ENCODE measurements around the gene NCAPD2. TPM values are rescaled to one million over a fixed set of nuclear protein-coding genes. Genes with fewer than 3 reads are reported as not detected.

NCAPD2 gene
- total and polyA plus RNA-seq, 2 donors (not counting 1 experiment from before 2014, with no cell fraction given): 19.9 to 42.1 TPM

DNA sequence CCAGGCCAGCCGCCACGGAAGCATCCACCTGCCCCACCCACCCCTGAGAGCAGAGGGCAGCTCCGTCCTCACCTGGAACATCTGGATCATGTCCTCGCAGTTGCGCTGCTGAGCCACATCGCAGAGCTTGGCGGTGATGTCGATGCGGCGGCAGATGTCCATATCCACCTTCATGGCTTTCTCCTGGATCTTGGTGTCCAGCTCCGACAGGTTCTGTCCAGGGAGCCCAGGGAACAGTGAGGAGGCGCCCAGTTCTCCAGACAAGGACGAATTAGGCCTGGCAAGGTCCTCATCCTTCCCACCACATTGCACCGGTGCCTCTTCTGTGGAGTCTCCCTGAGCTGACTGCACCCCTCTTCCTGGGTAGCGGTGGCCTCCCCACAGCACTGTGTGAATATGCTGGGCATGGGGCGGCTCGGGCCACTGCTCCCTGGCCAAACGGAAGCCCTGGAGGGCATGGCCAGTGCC, 55.8 kb downstream of the NCAPD2 start:
- intact Hi-C loops (cut with micrococcal nuclease): loop anchor here (10.0 kb wide), 1 partner anchor 565 kb away; no protein-coding TSS in a partner anchor
- Mint-ChIP-seq H3K27me3 (no peaks in the 10 kb centered on the region), H3K27ac (no peak overlapping the region), H3K4me1 (peaks cover 18% of the 10 kb centered on the region), H3K4me3 (no peak overlapping the region), H3K9me3 (ENCODE audit: insufficient read depth) (no peaks in the 10 kb centered on the region)
- Histone ChIP-seq H3K4me1 (ENCODE audit: control insufficient read depth in 2 of 2, insufficient read depth in 2 of 2, low read length in 2 of 2) (peaks cover 7 to 16% of the 10 kb centered on the region in 2 donors), H3K4me3 (ENCODE audit: control extremely low read depth in 1 of 5, extremely low read depth in 1 of 5, insufficient read depth in 1 of 5, low read depth in 2 of 5, low read length in 4 of 5) (no peak overlapping the region), H3K4me2 (replicated peaks; ENCODE audit: low read depth, low read length, poor library complexity, severe bottlenecking) (no peak overlapping the region), H3K27ac (ENCODE audit: low read length in 2 of 2) (no peak overlapping the region), H4K20me1 (ENCODE audit: control insufficient read depth, insufficient read depth, low read length, poor library complexity, severe bottlenecking) (peaks cover 37% of the 10 kb centered on the region), H2AFZ (ENCODE audit: insufficient read depth, low read depth, low read length, poor library complexity, severe bottlenecking) (no peak overlapping the region), H3K27me3 (replicated peaks in 1 of 4; ENCODE audit: control extremely low read depth in 1 of 4, control insufficient read depth in 3 of 4, insufficient read depth in 4 of 4, low read length in 3 of 4) (no peaks in the 10 kb centered on the region), H3K9ac (ENCODE audit: low read length) (no peak overlapping the region), H3K79me2 (ENCODE audit: control insufficient read depth, insufficient read depth, low read length) (peaks cover 52% of the 10 kb centered on the region), H3K9me3 (ENCODE audit: control extremely low read depth in 1 of 3, control insufficient read depth in 2 of 3, insufficient read depth in 1 of 3, low read length in 2 of 3) (no peaks in the 10 kb centered on the region), H3K36me3 (replicated peaks in 1 of 2; ENCODE audit: control extremely low read depth in 1 of 2, control insufficient read depth in 1 of 2, extremely low read depth in 1 of 2, insufficient read depth in 2 of 2, low read length in 1 of 2) (peaks cover 2 to 58% of the 10 kb centered on the region in 2 experiments)
- WGBS (ENCODE audit: insufficient coverage): 98% methylated on average over 14 of the region's 18 CpGs
- POLR2A ChIA-PET: no interaction called here
- ATAC-seq (ENCODE audit: low read depth) (no peak), DNase-seq (no peak)
- CTCF ChIA-PET: interaction anchor here (1.4 to 7.2 kb wide), 4 partner anchors 11 to 276 kb away, joined by 4 to 69 read pairs (median 5); no protein-coding TSS in a partner anchor
- TF ChIP-seq, protein P1, sequence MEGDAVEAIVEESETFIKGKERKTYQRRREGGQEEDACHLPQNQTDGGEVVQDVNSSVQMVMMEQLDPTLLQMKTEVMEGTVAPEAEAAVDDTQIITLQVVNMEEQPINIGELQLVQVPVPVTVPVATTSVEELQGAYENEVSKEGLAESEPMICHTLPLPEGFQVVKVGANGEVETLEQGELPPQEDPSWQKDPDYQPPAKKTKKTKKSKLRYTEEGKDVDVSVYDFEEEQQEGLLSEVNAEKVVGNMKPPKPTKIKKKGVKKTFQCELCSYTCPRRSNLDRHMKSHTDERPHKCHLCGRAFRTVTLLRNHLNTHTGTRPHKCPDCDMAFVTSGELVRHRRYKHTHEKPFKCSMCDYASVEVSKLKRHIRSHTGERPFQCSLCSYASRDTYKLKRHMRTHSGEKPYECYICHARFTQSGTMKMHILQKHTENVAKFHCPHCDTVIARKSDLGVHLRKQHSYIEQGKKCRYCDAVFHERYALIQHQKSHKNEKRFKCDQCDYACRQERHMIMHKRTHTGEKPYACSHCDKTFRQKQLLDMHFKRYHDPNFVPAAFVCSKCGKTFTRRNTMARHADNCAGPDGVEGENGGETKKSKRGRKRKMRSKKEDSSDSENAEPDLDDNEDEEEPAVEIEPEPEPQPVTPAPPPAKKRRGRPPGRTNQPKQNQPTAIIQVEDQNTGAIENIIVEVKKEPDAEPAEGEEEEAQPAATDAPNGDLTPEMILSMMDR (IDR thresholded peaks at IDR 0.05): no peak
- TF ChIP-seq EZH2 (IDR thresholded peaks at IDR 0.05; ENCODE audit: borderline replicate concordance, insufficient read depth, low read depth, low read length, poor library complexity, severe bottlenecking): no peak

DNA sequence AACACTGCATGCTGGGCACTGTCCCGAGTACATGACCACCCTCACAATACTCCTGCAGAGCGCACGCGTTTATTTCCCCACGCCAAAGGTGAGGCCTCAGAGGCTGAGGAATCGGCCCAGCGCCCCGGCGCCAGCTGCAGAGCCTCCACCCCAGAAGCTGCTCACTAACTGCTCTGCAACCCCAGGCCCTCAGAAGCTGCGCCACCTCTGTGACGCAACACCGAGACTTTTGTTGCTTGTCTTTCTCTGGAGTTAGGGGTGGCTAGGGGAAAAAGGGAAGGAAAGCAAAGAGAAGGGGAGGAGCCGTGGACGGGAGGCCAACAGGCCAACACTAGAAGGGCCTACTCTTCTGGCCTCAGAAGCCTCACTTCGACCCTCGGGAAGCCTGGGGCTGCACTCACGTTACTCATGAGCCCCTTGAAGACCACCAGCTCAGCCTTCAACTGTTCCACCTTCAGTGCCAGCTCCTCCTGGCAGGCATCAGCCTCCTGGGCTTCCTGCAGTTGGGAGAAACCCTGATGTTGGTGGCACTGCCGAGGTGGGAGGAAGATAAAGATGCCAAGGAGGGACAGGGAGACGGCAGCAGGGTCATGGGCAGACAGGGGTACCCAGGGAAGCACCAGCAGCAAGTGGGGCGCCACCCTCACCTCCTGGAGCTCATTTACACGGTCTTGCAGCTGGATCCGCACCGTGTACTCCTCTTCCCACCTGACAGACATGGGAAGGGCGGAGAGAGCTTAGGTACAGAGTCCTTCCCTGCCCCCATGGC, 56.6 kb downstream of the NCAPD2 start:
- H3K4me2 ChIP-seq (replicated peaks; ENCODE audit: low read depth, low read length, poor library complexity, severe bottlenecking): no peak overlapping the region
- H3K27me3 Mint-ChIP-seq: no peaks in the 10 kb centered on the region
- H3K27ac ChIP-seq (ENCODE audit: low read length in 2 of 2): no peak overlapping the region
- 79% methylated on average over 15 of the region's 24 CpGs for WGBS (ENCODE audit: insufficient coverage)
- no peak overlapping the region for H3K27ac Mint-ChIP-seq
- DNase-seq (no peak), ATAC-seq (ENCODE audit: low read depth) (no peak)
- H4K20me1 ChIP-seq (ENCODE audit: control insufficient read depth, insufficient read depth, low read length, poor library complexity, severe bottlenecking): peaks cover 43% of the 10 kb centered on the region
- no peak overlapping the region for H2AFZ ChIP-seq (ENCODE audit: insufficient read depth, low read depth, low read length, poor library complexity, severe bottlenecking)
- no peaks in the 10 kb centered on the region for H3K27me3 ChIP-seq (replicated peaks in 1 of 4; ENCODE audit: control extremely low read depth in 1 of 4, control insufficient read depth in 3 of 4, insufficient read depth in 4 of 4, low read length in 3 of 4)
- intact Hi-C loops (cut with micrococcal nuclease): loop anchor here (10.0 kb wide), 1 partner anchor 566 kb away; no protein-coding TSS in a partner anchor
- peaks cover 24% of the 10 kb centered on the region for H3K4me1 Mint-ChIP-seq
- peaks cover 12 to 22% of the 10 kb centered on the region in 2 donors for H3K4me1 ChIP-seq (ENCODE audit: control insufficient read depth in 2 of 2, insufficient read depth in 2 of 2, low read length in 2 of 2)
- no peaks in the 10 kb centered on the region for H3K9me3 ChIP-seq (ENCODE audit: control extremely low read depth in 1 of 3, control insufficient read depth in 2 of 3, insufficient read depth in 1 of 3, low read length in 2 of 3)
- TF ChIP-seq, protein P1 (IDR thresholded peaks at IDR 0.05): no peak
- TF ChIP-seq EZH2 (IDR thresholded peaks at IDR 0.05; ENCODE audit: borderline replicate concordance, insufficient read depth, low read depth, low read length, poor library complexity, severe bottlenecking): no peak
- POLR2A ChIA-PET: no interaction called here
- no peak overlapping the region for H3K9ac ChIP-seq (ENCODE audit: low read length)
- no peaks in the 10 kb centered on the region for H3K9me3 Mint-ChIP-seq (ENCODE audit: insufficient read depth)
- H3K79me2 ChIP-seq (ENCODE audit: control insufficient read depth, insufficient read depth, low read length): peaks cover 59% of the 10 kb centered on the region
- no peak overlapping the region for H3K4me3 Mint-ChIP-seq
- H3K36me3 ChIP-seq (replicated peaks in 1 of 2; ENCODE audit: control extremely low read depth in 1 of 2, control insufficient read depth in 1 of 2, extremely low read depth in 1 of 2, insufficient read depth in 2 of 2, low read length in 1 of 2): peaks cover 2 to 58% of the 10 kb centered on the region in 2 experiments
- no peak overlapping the region for H3K4me3 ChIP-seq (ENCODE audit: control extremely low read depth in 1 of 5, extremely low read depth in 1 of 5, insufficient read depth in 1 of 5, low read depth in 2 of 5, low read length in 4 of 5)
- CTCF ChIA-PET: interaction anchor here (0.6 to 7.2 kb wide), 8 partner anchors 9 to 275 kb away, joined by 3 to 69 read pairs (median 4); no protein-coding TSS in a partner anchor

Measured in B cell (primary cell).